K562 (cell line): ENCODE results near the gene YARS1. TPM values are rescaled to one million over a fixed set of nuclear protein-coding genes. Genes with fewer than 3 reads are reported as not detected.
A peak's percentile ranks its signal among the peaks of the same experiment; 100 is the strongest.

Experiments
- ATAC-seq: fragments of 200-7000 bp; cut with Tn5 transposase; 3 replicates; pipeline ENCODE4 v1.9.1; 2020; ENCODE audit warnings: moderate library complexity
- BruUV-seq: library from RNA; stranded (reverse); fragments of 400-500 nt; replicated peaks from 2 replicates; lab custom pipeline; 2021; lab: Mats Ljungman, UMichigan
- CTCF ChIA-PET: fragments of 300-600 bp; formaldehyde crosslinking; extraction: SDS; loops from one replicate; lab custom pipeline; 2021; ENCODE audit warnings: low intra/inter-chr PET ratio; lab: Yijun Ruan, JAX
- POLR2A ChIA-PET: fragments of 300-600, 350-650 bp; sonication (Branson Sonifier 250); formaldehyde crosslinking; extraction: SDS; loops from one replicate; lab custom pipeline; 2021; ENCODE audit warnings: antibody characterized with exemption, inconsistent platforms; lab: Yijun Ruan, JAX
- DNase-seq, 4 experiments: peaks; one replicate each; pipeline versions ENCODE4 v3.0.0 to v3.0.0-alpha.2; 2011 to 2018; ENCODE audit warnings: low spot score in 3 of 4, mixed read lengths in 3 of 4; ENCODE audit errors: extremely low read depth in 1 of 4
- FAIRE-seq: peaks from 2 replicates; lab custom pipeline; 2011; peaks lifted over from hg19 to GRCh38; lab: Jason Lieb, UNC
- H2AFZ ChIP-seq: 2 replicates; pipeline ENCODE4 v1.6.0; 2011; ENCODE audit warnings: low read depth, low read length, control low read depth, inconsistent platforms
- H3K27ac ChIP-seq: fragments of 200-600 bp; 3 replicates; pipeline ENCODE4 v1.8.0; 2011; ENCODE audit warnings: low read depth, mild to moderate bottlenecking, control low read depth, inconsistent platforms, low read length, moderate library complexity, mixed read lengths; ENCODE audit errors: extremely low read depth
- H3K27me3 ChIP-seq, 2 experiments: fragments of 300-600 bp in 1 of 2; 2 replicates in 1 of 2; 3 replicates in 1 of 2; pipeline versions ENCODE4 v1.6.0 to v1.8.0; 2011; ENCODE audit warnings: inconsistent platforms in 2 of 2, low read length in 2 of 2, mild to moderate bottlenecking in 1 of 2, mixed read lengths in 1 of 2, moderate library complexity in 1 of 2; ENCODE audit not compliant: control insufficient read depth in 2 of 2, insufficient read depth in 2 of 2
- H3K36me3 ChIP-seq: fragments of 300-600 bp; 3 replicates; pipeline ENCODE4 v1.8.0; 2011; ENCODE audit warnings: mild to moderate bottlenecking, low read length, inconsistent platforms; ENCODE audit not compliant: control insufficient read depth, insufficient read depth
- H3K4me1 ChIP-seq, 2 experiments: fragments of 200-600 bp in 1 of 2; replicated peaks in 1 of 2; 2 replicates in 1 of 2; 3 replicates in 1 of 2; pipeline versions ENCODE4 v1.5.1 to v1.8.0; 2011; ENCODE audit warnings: inconsistent platforms in 2 of 2, low read length in 2 of 2, mild to moderate bottlenecking in 1 of 2, mixed read lengths in 1 of 2, moderate library complexity in 1 of 2; ENCODE audit not compliant: control insufficient read depth in 2 of 2, insufficient read depth in 2 of 2
- H3K4me2 ChIP-seq: 2 replicates; pipeline ENCODE4 v1.6.1; 2011; ENCODE audit warnings: low read length, control low read depth, inconsistent platforms, mixed read lengths; ENCODE audit not compliant: insufficient read depth
- H3K4me3 ChIP-seq: fragments of 200-600 bp; sonication (generic), shearing (Covaris generic); 2 replicates; pipeline ENCODE4 v1.5.1; 2016; ENCODE audit warnings: control low read depth, inconsistent platforms
- H3K79me2 ChIP-seq: fragments of 200-600 bp; 3 replicates; pipeline ENCODE4 v1.8.0; 2011; ENCODE audit warnings: low read length, inconsistent platforms; ENCODE audit not compliant: control insufficient read depth, insufficient read depth
- H3K9ac ChIP-seq, 2 experiments: 2 replicates each; pipeline versions ENCODE4 v1.6.0 to v1.6.1; 2011; ENCODE audit warnings: low read depth in 2 of 2, low read length in 2 of 2, control low read depth in 1 of 2, inconsistent platforms in 1 of 2, mild to moderate bottlenecking in 1 of 2, mixed read lengths in 1 of 2; ENCODE audit not compliant: insufficient read depth in 1 of 2
- H3K9me1 ChIP-seq: one replicate; pipeline ENCODE4 v1.6.0; 2011; ENCODE audit warnings: inconsistent platforms, mild to moderate bottlenecking, low read length, moderate library complexity; ENCODE audit not compliant: control insufficient read depth, insufficient read depth
- H3K9me3 ChIP-seq: replicated peaks from 2 replicates; pipeline ENCODE4 v1.5.1; 2011; ENCODE audit warnings: low read depth, low read length, inconsistent platforms; ENCODE audit not compliant: control insufficient read depth, insufficient read depth
- H4K20me1 ChIP-seq: replicated peaks from 2 replicates; pipeline ENCODE4 v1.6.1; 2011; ENCODE audit warnings: low read length, inconsistent platforms, mixed read lengths; ENCODE audit not compliant: control insufficient read depth, insufficient read depth
- POLR2G ChIP-seq: fragments of 200-400 bp; formaldehyde crosslinking; IDR thresholded peaks from 2 replicates; pipeline ENCODE4 v1.6.1; 2017; ENCODE audit warnings: low read depth, mild to moderate bottlenecking, antibody characterized with exemption, low read length, moderate library complexity
- RBM22 ChIP-seq: fragments of 200-400 bp; formaldehyde crosslinking; IDR thresholded peaks from 2 replicates; pipeline ENCODE4 v1.6.1; 2018; ENCODE audit warnings: low read length, low read depth; ENCODE audit not compliant: poor library complexity, severe bottlenecking
- RNF2 ChIP-seq: sonication (generic); IDR thresholded peaks from 2 replicates; pipeline ENCODE4 v1.6.1; 2016
- ZFPM2 ChIP-seq: fragments of 250-450 bp; sonication (Bioruptor Pico); IDR thresholded peaks from 2 replicates; pipeline ENCODE4 v1.5.1; 2022; ENCODE audit warnings: mild to moderate bottlenecking
- ZNF507 ChIP-seq: conservative IDR thresholded peaks from 2 replicates; pipeline ENCODE4 v1.6.1; 2017; ENCODE audit warnings: missing genetic modification characterization, missing compliant biosample characterization
- ZNF707 ChIP-seq: fragments of 250-450 bp; sonication (Bioruptor Pico); conservative IDR thresholded peaks from 2 replicates; pipeline ENCODE4 v1.8.0; 2022; ENCODE audit warnings: inconsistent platforms, mild to moderate bottlenecking, moderate library complexity
- WGBS: fragments of 100-300 bp; shearing (Covaris generic); methylation state at CpG from one replicate; pipeline ENCODE4 v1.1.6; 2016; ENCODE audit warnings: low coverage, mixed read lengths; ENCODE audit not compliant: insufficient coverage; ENCODE audit errors: missing lambda C conversion rate; 5-methylcytosine and 5-hydroxymethylcytosine counted together
- in situ Hi-C: fragments of 300-500 bp; cut with MboI; formaldehyde crosslinking; loops from 4 replicates; pipeline ENCODE4 v1.15.0; 2018; ENCODE audit warnings: inconsistent platforms, mixed read lengths
- intact Hi-C: fragments of 100-400 bp; cut with micrococcal nuclease; formaldehyde crosslinking; loops from 2 replicates; pipeline ENCODE4 v1.14.2; 2022
- polyA plus RNA-seq, 8 experiments: library from polyadenylated mRNA; depleted of rRNA in 4 of 8; stranded (reverse) in 5 of 8; unstranded in 3 of 8; fragments of >200 nt; fragmentation: Nextera tagmentation in 2 of 8; fragmentation: Illumina TruSeq in 1 of 8; extraction: Ambion mirVana in 2 of 8; extraction: Trizol in 1 of 8; gene quantifications; 2 replicates each; pipeline versions ENCODE4 v1.2.1 to v1.2.3, GENCODE V29; 2011 to 2014; ENCODE audit warnings: inconsistent platforms in 1 of 8, missing spikeins in 1 of 8
- total RNA-seq, 7 experiments: library from RNA; depleted of rRNA in 6 of 7; stranded (reverse); fragments of >200 nt in 6 of 7; fragmentation: Illumina TruSeq in 2 of 7; extraction: Trizol in 2 of 7; gene quantifications; 2 replicates each; pipeline versions ENCODE4 v1.2.1 to v1.2.3, GENCODE V29; 2011 to 2021; ENCODE audit warnings: low replicate concordance in 1 of 7
- TF ChIP-seq, protein P1 (sequence below): sonication (generic); formaldehyde crosslinking; IDR thresholded peaks from 2 replicates; pipeline ENCODE4 v1.8.1; 2023; ENCODE audit warnings: mild to moderate bottlenecking, missing genetic modification reagents

The YARS1 gene
- total and polyA plus RNA-seq, 9 of the 15 experiments (the other 6 are each of a cell fraction or from before 2014, with no cell fraction given), result 66.2 to 336 (median 201) TPM

- TF ChIP-seq, protein P1, sequence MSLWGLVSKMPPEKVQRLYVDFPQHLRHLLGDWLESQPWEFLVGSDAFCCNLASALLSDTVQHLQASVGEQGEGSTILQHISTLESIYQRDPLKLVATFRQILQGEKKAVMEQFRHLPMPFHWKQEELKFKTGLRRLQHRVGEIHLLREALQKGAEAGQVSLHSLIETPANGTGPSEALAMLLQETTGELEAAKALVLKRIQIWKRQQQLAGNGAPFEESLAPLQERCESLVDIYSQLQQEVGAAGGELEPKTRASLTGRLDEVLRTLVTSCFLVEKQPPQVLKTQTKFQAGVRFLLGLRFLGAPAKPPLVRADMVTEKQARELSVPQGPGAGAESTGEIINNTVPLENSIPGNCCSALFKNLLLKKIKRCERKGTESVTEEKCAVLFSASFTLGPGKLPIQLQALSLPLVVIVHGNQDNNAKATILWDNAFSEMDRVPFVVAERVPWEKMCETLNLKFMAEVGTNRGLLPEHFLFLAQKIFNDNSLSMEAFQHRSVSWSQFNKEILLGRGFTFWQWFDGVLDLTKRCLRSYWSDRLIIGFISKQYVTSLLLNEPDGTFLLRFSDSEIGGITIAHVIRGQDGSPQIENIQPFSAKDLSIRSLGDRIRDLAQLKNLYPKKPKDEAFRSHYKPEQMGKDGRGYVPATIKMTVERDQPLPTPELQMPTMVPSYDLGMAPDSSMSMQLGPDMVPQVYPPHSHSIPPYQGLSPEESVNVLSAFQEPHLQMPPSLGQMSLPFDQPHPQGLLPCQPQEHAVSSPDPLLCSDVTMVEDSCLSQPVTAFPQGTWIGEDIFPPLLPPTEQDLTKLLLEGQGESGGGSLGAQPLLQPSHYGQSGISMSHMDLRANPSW, result no peak
- no peak for TF ChIP-seq ZNF507 (tag)
- TF ChIP-seq RBM22, result peak; percentile 38
Measured at GRCh38 chr1:32806910-32807523, 10.1 kb downstream of the YARS1 start (continued).

GRCh38 chr1:32806290-32806689, 10.9 kb downstream of the YARS1 start:
- H3K4me2 ChIP-seq, result no peak overlapping the region
- H3K4me1 ChIP-seq, result no peaks in the 10 kb centered on the region
- no peaks in the 10 kb centered on the region for H3K27me3 ChIP-seq
- H3K9me1 ChIP-seq, result no peaks in the 10 kb centered on the region
- ChIA-PET POLR2A (interaction anchor here (0.6 to 2.4 kb wide), 10 partner anchors 9 to 216 kb away, joined by 3 to 8 read pairs (median 4); partner anchors contain the start of genes S100PBP and YARS1), CTCF (no interaction called here)
- intact Hi-C loops (no loop called here), in situ Hi-C loops (no loop called here)
- ATAC-seq (peak; percentile 18), FAIRE-seq (no peak), DNase-seq (no peak)
- no peaks in the 10 kb centered on the region for H3K9me3 ChIP-seq
- no peak overlapping the region for H3K9ac ChIP-seq
- no peak overlapping the region for H3K4me3 ChIP-seq
- no TSS peak for BruUV-seq
- H3K36me3 ChIP-seq, result peaks cover 78% of the 10 kb centered on the region
- TF ChIP-seq POLR2G (0 out of 2 replicates have a peak, but pooled peaks have one; percentile 32), ZNF707 (no peak), ZFPM2 (no peak), RNF2 (no peak)
- no peak overlapping the region for H2AFZ ChIP-seq
- H3K27ac ChIP-seq, result no peak overlapping the region
- peaks cover 8% of the 10 kb centered on the region; the same call in 1 of the 2 replicates for H4K20me1 ChIP-seq
- peaks cover 51% of the 10 kb centered on the region for H3K79me2 ChIP-seq
- WGBS, result 91% methylated on average over 6 of the region's 6 CpGs
